NCI-H2227 (cell line): ENCODE results near the gene TMEM170B.

Experiments used
- DNase-seq: peaks from one replicate; lab custom pipeline; 2025; ENCODE audit not compliant: unreplicated experiment; lab: John Stamatoyannopoulos, UW

Gene TMEM170B

GRCh38 chr6:11613858-11614257, 76.3 kb downstream of the TMEM170B start:
- DNase-seq: no peak

DNA sequence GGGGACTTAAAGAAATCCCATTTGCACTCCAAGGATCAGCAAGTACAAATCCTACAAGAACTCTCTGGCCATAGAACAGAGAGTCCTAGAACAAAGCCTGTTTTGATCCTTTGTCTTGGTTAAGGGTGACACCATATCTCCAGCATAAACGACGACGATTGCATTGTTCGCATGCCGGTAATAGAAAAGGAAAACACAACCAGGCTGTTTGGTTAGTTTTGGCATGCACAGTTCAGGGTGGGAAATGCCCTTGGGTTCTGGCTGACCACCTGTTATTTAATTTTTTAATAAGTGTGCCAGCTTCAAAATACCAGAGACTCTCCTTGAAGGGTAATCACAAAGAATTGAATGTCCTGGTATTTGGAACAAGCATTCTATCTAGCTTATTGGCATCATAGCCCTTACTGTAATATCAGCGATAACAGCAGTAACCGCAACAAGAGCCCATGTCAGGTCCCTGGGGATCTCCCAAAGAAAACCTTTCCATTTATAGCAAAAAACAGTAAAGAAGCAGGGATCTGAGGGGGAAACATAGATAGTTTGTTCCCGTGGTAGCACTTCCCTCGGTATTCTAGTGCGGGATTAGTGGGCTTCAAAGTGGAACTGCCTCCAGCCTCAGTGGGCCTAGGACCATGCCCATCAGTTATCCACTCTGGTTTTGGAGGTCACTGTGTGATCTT, 77.1 kb downstream of the TMEM170B start:
- DNase-seq: no peak

- no peak for DNase-seq
These were observed 77.7 kb downstream of the TMEM170B start for GRCh38 chr6:11615214-11615602.

- no peak for DNase-seq
These were observed 78.7 kb downstream of the TMEM170B start for GRCh38 chr6:11616200-11616611.

DNA sequence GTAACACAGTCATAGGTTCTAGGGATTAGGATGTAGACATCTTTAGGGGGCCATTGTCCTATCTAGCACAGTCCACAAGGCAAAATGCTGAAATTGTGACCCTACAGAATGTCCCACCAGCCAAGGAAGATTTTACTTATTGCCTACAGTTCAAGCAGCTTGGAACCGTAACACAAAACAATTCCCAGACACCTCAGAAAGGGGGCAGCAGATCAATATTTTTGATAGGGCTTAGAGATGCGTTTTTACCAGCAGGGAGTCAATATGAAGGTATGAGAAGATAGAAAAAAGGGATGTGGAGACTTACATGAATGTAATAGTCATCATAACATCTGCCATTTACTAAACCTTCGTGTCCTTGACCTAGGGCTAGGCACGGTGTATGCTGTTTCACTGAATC, 81.0 kb downstream of the TMEM170B start:
- DNase-seq: no peak

DNA sequence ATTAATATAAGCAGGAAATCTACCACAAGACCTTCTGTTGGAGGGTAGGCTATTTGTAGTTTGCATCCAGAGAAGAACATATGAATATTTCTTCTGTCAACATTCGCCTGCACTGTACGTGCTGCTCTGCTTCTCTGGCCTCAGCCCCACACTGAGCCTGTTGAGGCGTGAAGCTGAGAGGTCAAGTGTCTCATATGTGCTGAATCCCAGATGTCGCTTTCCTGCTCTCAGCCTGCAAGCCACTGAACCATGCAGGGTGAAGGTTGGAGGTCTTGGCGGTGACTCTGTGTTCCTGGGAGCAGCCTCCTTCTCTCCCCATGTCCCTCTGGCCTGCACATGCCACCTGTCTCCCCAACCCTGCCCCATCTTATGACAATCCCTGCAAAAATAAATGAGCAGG, 83.6 kb downstream of the TMEM170B start:
- no peak for DNase-seq

GRCh38 chr6:11622156-11622555, 84.6 kb downstream of the TMEM170B start:
- no peak for DNase-seq

GRCh38 chr6:11623272-11623671, 85.7 kb downstream of the TMEM170B start:
- DNase-seq: no peak

GRCh38 chr6:11625302-11625701, 87.8 kb downstream of the TMEM170B start:
- DNase-seq: no peak

GRCh38 chr6:11626356-11626755, 88.8 kb downstream of the TMEM170B start:
- DNase-seq: no peak

- DNase-seq: no peak
These were observed 91.0 kb downstream of the TMEM170B start for GRCh38 chr6:11628562-11628961.

DNA sequence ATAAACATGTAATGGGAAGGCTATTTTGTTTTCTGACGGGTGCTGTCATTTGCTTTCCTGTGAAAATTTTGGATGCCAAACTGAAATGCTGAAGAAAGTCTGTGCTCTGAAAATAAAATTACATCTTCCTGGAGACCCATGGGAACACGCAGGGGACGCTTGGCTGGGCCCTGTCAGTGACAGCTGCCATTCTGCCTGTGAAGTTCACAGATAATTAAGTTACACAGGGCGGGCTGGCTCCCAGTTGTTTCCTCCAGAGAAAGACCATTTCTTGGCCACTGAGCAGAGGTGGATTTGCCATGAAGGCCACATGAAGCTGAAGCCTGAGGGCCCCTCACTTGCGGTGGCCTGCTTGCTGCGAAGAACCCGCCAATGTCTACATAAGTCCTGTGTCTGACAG, 93.5 kb downstream of the TMEM170B start:
- DNase-seq: no peak

- no peak for DNase-seq
These were observed 94.0 kb downstream of the TMEM170B start for GRCh38 chr6:11631539-11631938.

- DNase-seq: no peak
These were observed 94.7 kb downstream of the TMEM170B start for GRCh38 chr6:11632231-11632630.

DNA sequence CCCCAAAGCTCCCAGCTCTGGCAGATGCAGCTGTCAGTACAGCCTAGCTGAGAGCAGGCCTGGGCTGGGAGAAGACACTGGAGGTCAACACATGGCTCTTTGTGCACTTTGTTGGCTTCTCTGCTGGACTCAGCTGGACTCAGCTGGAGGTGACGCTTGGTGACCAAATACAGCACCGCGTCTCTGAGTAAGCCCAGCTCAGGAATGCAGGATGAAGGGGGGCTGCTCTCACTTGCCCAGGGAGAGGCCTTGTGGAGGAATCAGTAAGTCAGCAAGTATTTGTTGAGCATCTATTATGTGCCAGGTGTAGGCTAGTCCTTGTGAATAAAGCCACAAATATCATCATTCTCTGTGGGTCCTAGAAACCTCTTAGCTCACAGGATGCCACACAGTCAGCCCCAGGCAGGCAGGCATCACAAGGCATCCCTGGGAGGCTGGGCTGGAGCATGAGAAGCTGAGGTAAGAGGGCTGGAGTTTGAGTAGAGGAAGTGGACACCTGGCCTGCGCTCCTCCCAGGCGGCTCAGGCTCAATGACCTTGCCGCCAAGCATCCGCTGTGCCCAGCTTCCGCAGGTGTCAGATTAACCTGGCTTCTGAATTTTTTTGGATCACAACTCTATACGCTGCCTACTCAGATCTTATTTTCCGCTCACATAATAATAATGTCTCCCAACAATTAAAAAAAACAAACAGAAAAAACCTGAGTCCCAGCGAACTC, 95.4 kb downstream of the TMEM170B start:
- no peak for DNase-seq
